ENCODE results near the gene C4orf36.

The C4orf36 gene

DNA sequence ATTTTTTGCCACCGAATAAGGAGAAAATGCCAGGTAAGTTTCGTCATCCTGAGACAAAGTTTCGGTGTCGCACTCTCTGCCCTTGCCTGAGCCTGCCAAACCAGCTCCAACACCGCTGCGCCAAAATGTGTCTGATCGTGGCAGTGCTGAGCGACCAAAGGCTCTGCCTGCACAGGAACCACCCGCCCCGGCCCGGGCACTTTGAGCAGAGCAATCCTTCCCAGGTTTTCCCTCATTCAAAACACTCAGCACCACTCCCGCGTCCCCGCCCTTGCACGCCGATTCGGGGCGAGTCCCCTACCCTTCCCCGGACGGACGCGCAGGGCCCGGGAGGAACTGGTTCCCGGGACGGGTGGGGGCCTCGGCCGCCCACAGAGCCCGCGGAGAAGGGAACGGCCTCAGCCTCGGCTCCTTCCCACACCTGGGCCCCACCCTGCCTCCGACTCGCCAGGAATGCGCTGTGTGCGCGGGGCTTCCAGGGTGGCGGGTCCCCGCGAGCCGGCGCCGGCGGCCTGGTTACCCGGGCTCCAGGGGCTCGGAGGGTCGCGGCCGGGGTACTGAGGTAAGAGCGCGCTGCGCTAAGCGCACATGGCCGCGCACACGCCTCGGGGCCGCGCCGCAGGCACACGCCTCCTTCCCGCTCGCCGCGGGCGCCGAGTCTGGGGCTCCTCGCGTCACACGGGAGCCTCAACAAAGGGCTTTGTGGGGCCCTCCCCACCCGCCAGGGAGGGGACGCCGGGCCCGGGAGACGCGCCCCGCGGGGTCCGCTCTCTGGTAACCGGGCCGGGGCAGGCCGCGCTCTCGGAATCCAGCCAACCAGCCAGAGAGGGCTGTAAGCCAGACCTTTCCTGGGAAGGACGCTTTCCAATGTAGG lies at the start of gene C4orf36:
TSS of gene C4orf36 (minus strand) at position 661 of the 874 bp plus-strand sequence. CDS start 902 bp downstream, outside the sequence.
- peak; percentile 14 to 19 for DNase-seq (ENCODE audit: low read depth in 2 of 2)

GRCh38 chr4:86940920-86941460 lies 48.8 kb upstream of the C4orf36 start:
- DNase-seq (ENCODE audit: low read depth in 2 of 2), result no peak

DNA sequence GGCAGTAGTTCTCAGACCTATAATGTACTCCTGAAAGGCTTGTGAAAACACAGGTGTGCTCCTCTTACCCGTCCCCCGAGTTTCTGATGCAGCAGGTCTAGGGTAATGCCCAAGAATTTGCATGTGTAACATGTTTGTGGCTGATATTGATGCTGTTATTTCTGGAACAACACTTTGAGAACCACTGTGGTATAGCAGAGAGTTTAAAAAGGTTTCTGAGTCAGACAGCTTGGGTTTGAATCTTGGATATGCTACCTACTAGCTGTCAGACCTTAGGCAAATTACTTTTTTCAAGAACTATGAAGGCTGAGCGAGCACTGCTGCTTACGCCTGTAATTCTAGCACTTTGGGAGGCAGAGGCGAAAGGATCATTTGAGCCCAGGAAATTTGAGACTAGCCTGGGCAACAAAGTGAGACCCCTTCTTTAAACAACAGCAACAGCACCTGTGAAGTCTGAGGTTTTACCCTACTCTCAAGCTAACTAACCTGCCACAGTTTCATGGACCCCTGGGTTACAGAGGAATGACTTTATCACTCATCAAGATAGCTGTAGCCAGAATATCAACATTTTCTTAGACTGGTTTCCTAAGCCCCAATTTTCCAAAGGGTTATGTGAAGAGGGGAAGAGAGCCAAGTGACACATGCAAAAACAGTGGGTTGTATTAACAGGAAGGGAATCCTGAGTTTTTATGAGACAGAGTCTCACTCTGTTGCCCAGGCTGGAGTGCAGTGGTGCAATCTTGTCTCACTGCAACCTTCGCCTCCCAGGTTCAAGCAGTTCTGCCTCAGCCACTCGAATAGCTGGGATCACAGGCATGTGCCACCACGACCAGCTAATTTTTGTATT lies 47.7 kb upstream of the C4orf36 start:
- DNase-seq (ENCODE audit: low read depth in 2 of 2), result no peak

GRCh38 chr4:86938771-86939520 lies 46.7 kb upstream of the C4orf36 start:
- no peak for DNase-seq (ENCODE audit: low read depth in 2 of 2)

GRCh38 chr4:86935853-86936733 lies 43.9 kb upstream of the C4orf36 start:
- peak; percentile 55 to 56 for DNase-seq (ENCODE audit: low read depth in 2 of 2)

DNA sequence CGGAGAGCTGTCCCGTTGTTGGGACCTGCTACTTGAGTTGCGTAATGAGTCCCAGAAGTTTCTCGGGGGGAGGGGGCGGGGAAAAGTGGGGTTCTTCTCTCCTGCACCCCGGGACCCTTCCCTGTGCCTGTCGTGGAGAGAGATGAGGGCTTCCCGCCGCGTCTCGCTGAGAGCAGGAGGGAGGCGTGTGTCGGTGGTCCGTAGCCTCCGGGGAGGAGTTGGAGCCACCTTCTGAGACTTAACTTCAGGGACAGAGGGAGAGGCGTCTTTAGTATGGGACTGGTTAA lies 43.3 kb upstream of the C4orf36 start:
- no peak for DNase-seq (ENCODE audit: low read depth in 2 of 2)

DNA sequence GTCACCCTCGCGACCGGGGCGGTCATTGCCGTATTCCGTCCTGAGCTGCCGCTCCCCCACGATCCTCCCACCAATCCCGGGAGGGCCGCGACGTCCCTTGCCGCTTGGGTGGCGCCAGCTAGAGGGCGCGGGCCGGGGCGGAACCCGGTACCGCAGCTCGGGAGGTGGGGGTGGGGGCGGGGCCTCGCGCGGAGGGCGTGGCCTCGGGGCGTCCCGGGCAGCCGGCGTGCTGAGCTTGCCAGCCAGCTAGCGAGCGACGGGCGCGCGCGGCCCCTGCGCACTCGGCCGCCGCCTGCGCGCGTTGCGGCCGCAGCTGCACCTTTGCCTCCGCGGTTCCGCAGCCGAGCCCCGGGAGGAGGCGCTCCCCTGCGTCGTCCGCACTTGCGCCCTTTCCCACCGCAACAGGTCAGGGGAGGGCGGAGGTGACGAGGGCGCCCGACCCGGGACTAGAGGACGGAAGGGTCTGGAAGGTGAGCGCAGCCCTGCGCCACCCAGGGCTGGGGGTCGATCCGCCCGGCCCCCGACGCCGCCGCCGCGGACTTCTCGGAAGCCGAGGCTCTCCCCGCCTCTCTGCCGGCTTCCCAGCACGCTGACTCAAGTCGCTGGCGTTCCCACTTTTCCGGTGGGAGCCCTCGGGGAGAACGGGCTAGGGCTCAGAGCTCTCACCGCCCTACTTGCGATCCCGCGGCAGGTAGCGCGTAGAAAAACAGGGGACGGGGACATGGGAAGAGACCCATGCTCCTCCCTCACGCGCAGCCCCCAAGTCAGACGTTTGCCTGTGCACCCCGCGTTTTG lies 42.7 kb upstream of the C4orf36 start, which contains the start of gene AFF1:
TSS of gene AFF1 (plus strand) at position 241 of the 795 bp plus-strand sequence. CDS start 13,523 bp downstream, outside the sequence.
- DNase-seq (ENCODE audit: low read depth in 2 of 2), result peak; percentile 77

DNA sequence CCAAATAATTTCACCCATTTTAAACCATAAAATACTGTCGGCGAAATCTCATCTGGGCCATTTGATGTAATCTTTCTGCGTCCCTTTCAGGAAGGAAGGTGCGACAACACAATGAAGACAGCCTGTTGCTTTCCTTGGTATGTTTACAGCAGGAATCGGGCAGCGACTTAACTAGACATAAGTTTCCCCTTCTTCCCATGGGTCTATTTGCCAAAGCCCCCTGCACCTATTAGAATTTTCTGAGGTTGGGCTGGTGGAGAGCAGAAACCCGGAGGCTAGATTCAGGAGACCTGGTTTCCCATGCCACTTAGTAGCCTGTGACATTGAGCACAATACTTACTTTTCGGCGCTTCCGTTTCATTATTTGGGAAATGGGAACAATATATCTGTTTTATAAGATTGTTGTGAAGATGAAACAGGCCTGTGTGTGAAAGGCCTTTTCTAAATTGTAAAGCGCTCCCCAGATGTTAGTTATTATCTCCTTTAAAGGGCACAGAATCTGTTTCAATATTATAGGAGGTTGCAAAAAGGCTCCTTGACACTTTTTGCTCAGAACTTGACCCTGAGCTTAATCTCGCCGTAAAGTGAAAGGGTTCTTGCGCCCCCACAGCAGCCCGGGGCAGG lies 42.0 kb upstream of the C4orf36 start:
- no peak for DNase-seq (ENCODE audit: low read depth in 2 of 2)

DNA sequence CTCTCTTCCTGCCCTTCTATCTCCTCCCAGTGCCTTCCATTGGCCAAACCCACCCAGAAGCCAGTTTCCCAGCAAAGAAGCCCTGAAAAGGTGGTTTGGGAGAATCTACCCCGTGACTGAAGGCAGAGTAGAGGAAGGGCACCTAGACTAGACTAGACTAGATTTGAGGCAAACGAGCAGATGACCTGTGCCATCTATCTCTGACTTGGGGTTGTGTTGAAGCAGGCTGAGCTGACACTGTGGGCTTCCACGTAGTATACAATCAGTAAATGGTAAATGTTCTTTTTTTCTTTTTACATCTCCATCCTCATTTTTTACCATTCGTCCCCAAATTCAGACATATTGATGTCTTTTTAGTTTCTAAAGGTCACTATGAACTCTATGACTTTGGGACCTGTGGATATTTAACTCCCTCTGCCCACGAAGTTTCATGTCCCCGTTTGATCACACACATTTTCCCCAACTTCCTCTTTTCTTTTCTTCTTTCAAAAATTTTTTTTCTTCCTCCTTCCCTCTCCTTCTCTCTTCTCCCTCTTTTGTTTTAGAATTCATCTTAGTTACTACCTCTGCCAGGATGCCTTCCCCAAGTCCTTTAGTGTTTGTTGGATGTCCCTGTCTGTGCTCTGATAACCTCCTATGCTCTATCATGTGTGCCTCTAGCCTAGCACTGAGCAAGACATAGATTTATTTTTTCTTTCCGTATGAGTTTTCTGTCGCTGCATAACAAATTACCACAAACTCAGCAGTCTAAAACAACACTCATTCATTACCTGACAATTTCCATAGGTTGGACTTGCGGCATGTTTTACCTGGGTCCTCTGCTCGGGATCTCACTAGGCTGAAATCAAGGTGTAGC lies 36.4 kb upstream of the C4orf36 start:
- DNase-seq (ENCODE audit: low read depth in 2 of 2), result no peak

DNA sequence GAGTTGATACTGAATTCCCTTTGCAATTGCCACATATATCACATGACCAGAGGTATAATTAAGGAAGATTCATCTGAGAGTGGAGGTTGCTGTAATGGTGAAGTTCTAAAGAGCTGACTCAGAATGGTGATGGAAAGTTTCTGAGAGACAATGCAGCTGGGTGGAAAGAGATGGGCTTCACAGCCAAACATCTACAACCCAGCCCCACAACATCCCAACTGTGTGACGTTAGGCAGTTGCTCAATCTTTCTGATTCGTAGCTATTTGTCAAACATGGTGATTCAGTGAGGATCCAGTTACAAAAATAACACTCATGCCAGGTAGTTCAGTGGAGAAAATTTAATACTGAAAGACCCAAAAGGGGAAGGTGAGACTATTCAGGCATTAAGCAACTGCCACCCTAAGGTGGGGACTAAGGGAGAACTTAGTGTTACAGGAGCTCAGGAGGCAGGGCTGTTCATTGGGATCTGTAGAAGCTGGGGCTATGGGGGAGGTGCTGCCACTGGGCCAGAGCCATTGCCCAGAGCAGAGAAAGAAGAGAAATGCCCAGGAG lies 35.7 kb upstream of the C4orf36 start:
- no peak for DNase-seq (ENCODE audit: low read depth in 2 of 2)

DNA sequence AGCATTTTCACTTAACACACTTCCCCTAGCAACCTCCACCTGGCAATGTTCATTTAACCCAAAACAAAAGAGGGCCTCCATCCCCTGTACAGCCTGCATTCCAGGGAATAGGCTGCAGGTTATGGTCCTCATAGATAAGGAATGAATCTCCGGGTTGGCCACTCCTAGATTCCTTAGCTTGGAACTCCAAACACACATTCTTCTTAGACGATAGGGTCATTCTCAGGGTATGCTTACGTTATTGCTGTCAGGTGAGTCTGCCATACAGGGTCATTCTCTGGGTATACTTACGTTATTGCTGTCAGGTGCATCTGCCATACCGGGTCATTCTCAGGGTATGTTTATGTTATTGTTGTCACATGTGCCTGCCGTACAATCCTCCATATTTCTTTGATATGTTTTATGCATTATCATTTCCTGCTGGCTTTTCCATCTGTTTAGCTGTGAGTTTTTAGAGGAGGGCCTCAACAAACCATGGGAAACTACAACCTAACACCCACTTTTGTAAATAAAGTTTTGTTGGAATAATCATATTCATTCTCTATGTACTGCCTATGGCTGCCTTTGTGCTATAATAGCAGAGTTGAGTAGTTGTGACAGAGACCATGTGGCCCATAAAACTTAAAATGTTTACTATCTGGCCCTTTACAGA lies 34.3 kb upstream of the C4orf36 start:
- no peak for DNase-seq (ENCODE audit: low read depth in 2 of 2)

GRCh38 chr4:86924811-86925210 lies 32.6 kb upstream of the C4orf36 start:
- no peak for DNase-seq (ENCODE audit: low read depth in 2 of 2)

GRCh38 chr4:86921608-86922252 lies 29.5 kb upstream of the C4orf36 start:
- no peak for DNase-seq (ENCODE audit: low read depth in 2 of 2)

- no peak for DNase-seq (ENCODE audit: low read depth in 2 of 2)
Measured at GRCh38 chr4:86919561-86920223, 27.5 kb upstream of the C4orf36 start.

GRCh38 chr4:86918539-86919072 lies 26.4 kb upstream of the C4orf36 start:
- DNase-seq (ENCODE audit: low read depth in 2 of 2), result no peak
